Liver (tissue), 9 donors: ENCODE measurements around the gene RHPN2. TPM values are rescaled to one million over a fixed set of nuclear protein-coding genes. Genes with fewer than 3 reads are reported as not detected.

Experiments
- DNase-seq: peaks from one replicate; pipeline ENCODE4 v3.0.0-alpha.2; 2017; ENCODE audit warnings: low spot score
- H3K27ac ChIP-seq, 2 donors: one replicate each; pipeline ENCODE4 v1.7.0; 2013; ENCODE audit warnings: inconsistent platforms in 2 of 2, low read length in 2 of 2, control low read depth in 1 of 2, low read depth in 1 of 2, mild to moderate bottlenecking in 1 of 2
- H3K27me3 ChIP-seq, 4 donors: one replicate each; pipeline versions ENCODE4 v1.6.1 to v1.7.0; 2013; ENCODE audit warnings: low read length in 3 of 4, inconsistent platforms in 1 of 4, mild to moderate bottlenecking in 1 of 4, moderate library complexity in 1 of 4; ENCODE audit not compliant: control insufficient read depth in 4 of 4, insufficient read depth in 4 of 4
- H3K36me3 ChIP-seq, 4 donors: one replicate each; pipeline versions ENCODE4 v1.6.1 to v1.7.0; 2013; ENCODE audit warnings: low read length in 3 of 4, mild to moderate bottlenecking in 3 of 4, low read depth in 1 of 4, moderate library complexity in 1 of 4; ENCODE audit not compliant: control insufficient read depth in 4 of 4, insufficient read depth in 3 of 4
- H3K4me1 ChIP-seq, 4 donors: one replicate each; pipeline versions ENCODE4 v1.6.1 to v1.7.0; 2013; ENCODE audit warnings: low read length in 3 of 4, mild to moderate bottlenecking in 3 of 4, moderate library complexity in 1 of 4; ENCODE audit not compliant: control insufficient read depth in 4 of 4, insufficient read depth in 4 of 4
- H3K4me3 ChIP-seq, 3 donors: one replicate each; pipeline versions ENCODE4 v1.6.1 to v1.7.0; 2013; ENCODE audit warnings: low read length in 3 of 3, control low read depth in 1 of 3, low read depth in 1 of 3, mild to moderate bottlenecking in 1 of 3
- H3K9ac ChIP-seq, 2 donors: one replicate each; pipeline ENCODE4 v1.7.0; 2013; ENCODE audit warnings: low read length in 2 of 2, mild to moderate bottlenecking in 2 of 2, moderate library complexity in 2 of 2, control low read depth in 1 of 2, low read depth in 1 of 2
- H3K9me3 ChIP-seq, 4 donors: one replicate each; pipeline versions ENCODE4 v1.6.1 to v1.7.0; 2013; ENCODE audit warnings: low read length in 3 of 4; ENCODE audit not compliant: control insufficient read depth in 4 of 4
- ATF3 ChIP-seq: IDR thresholded peaks from 2 replicates; pipeline ENCODE4 v1.6.1; 2016; ENCODE audit warnings: antibody characterized with exemption
- CTCF ChIP-seq: fragments of 150-350 bp; IDR thresholded peaks from 2 replicates; pipeline ENCODE4 v1.5.1; 2017; ENCODE audit warnings: improper control_type of control experiment, low read depth, low read length; ENCODE audit not compliant: missing input control
- EGR1 ChIP-seq, 2 donors: IDR thresholded peaks; 2 replicates each; pipeline ENCODE4 v1.6.1; 2016 to 2018; ENCODE audit warnings: antibody characterized with exemption in 2 of 2, low read depth in 2 of 2
- FOXA1 ChIP-seq: IDR thresholded peaks from 2 replicates; pipeline ENCODE4 v1.6.1; 2016; ENCODE audit warnings: antibody characterized with exemption
- FOXA2 ChIP-seq: IDR thresholded peaks from 2 replicates; pipeline ENCODE4 v1.6.1; 2016; ENCODE audit warnings: antibody characterized with exemption
- GABPA ChIP-seq, 2 donors: IDR thresholded peaks in 1 of 2; conservative IDR thresholded peaks in 1 of 2; 2 replicates each; pipeline ENCODE4 v1.6.1; 2016; ENCODE audit warnings: antibody characterized with exemption in 2 of 2, mild to moderate bottlenecking in 1 of 2, moderate library complexity in 1 of 2
- HNF4A ChIP-seq, 2 donors: conservative IDR thresholded peaks; 2 replicates each; pipeline ENCODE4 v1.6.1; 2016; ENCODE audit warnings: antibody characterized with exemption in 2 of 2, mild to moderate bottlenecking in 2 of 2
- HNF4G ChIP-seq: IDR thresholded peaks from 2 replicates; pipeline ENCODE4 v1.6.1; 2016; ENCODE audit warnings: antibody characterized with exemption
- JUND ChIP-seq, 2 donors: IDR thresholded peaks; 2 replicates each; pipeline ENCODE4 v1.6.1; 2016; ENCODE audit warnings: antibody characterized with exemption in 2 of 2
- MAX ChIP-seq: IDR thresholded peaks from 2 replicates; pipeline ENCODE4 v1.6.1; 2016; ENCODE audit warnings: antibody characterized with exemption
- NR2F2 ChIP-seq: IDR thresholded peaks from 2 replicates; pipeline ENCODE4 v1.6.1; 2016; ENCODE audit warnings: antibody characterized with exemption
- RAD21 ChIP-seq, 2 donors: IDR thresholded peaks; 2 replicates each; pipeline ENCODE4 v1.6.1; 2016; ENCODE audit warnings: antibody characterized with exemption in 2 of 2, mild to moderate bottlenecking in 2 of 2
- RXRA ChIP-seq, 2 donors: IDR thresholded peaks; 2 replicates each; pipeline ENCODE4 v1.6.1; 2017 to 2018; ENCODE audit warnings: antibody characterized with exemption in 2 of 2, mild to moderate bottlenecking in 1 of 2
- SP1 ChIP-seq: IDR thresholded peaks from 2 replicates; pipeline ENCODE4 v1.6.1; 2018; ENCODE audit warnings: antibody characterized with exemption, mild to moderate bottlenecking
- TAF1 ChIP-seq: conservative IDR thresholded peaks from 2 replicates; pipeline ENCODE4 v1.6.1; 2016; ENCODE audit warnings: antibody characterized with exemption, mild to moderate bottlenecking
- YY1 ChIP-seq: IDR thresholded peaks from 2 replicates; pipeline ENCODE4 v1.6.1; 2016; ENCODE audit warnings: antibody characterized with exemption, mild to moderate bottlenecking
- WGBS: extraction: QIAGEN DNeasy Blood & Tissue Kit; methylation state at CpG from one replicate; pipeline ENCODE4 v1.1.7; 2013; 5-methylcytosine and 5-hydroxymethylcytosine counted together
- polyA plus RNA-seq, 2 donors: library from polyadenylated mRNA; stranded (reverse) in 1 of 2; unstranded in 1 of 2; fragments of 200-250 nt in 1 of 2; fragments of >200 nt in 1 of 2; fragmentation: Nextera tagmentation in 1 of 2; extraction: Ambion mirVana in 1 of 2; gene quantifications; one replicate each; pipeline versions ENCODE4 v1.2.1 to v1.2.3, GENCODE V29; 2013 to 2015
- total RNA-seq, 2 donors: library from RNA; depleted of rRNA; stranded (reverse); fragments of >200 nt; gene quantifications; one replicate each; pipeline ENCODE4 v1.2.3, GENCODE V29; 2014
- TF ChIP-seq, protein P1 (sequence below): IDR thresholded peaks from 2 replicates; pipeline ENCODE4 v1.6.1; 2016; ENCODE audit warnings: antibody characterized with exemption, mild to moderate bottlenecking
- TF ChIP-seq, protein P2 (sequence below): IDR thresholded peaks from 2 replicates; pipeline ENCODE4 v1.6.1; 2016; ENCODE audit warnings: antibody characterized with exemption
- donor health status: healthy.
- donor health status: healthy.
- donor health status: healthy.
- donor health status: healthy.
- donor health status: healthy.

Gene RHPN2
- total and polyA plus RNA-seq, 4 donors, result 7.6 to 31.5 (median 9.8) TPM

GRCh38 chr19:33094436-33095067, 29.9 kb upstream of the RHPN2 start:
- no peaks in the 10 kb centered on the region for H3K27me3 ChIP-seq
- H3K4me3 ChIP-seq, result no peak overlapping the region
- no peak overlapping the region for H3K9ac ChIP-seq
- H3K36me3 ChIP-seq, result peaks cover 10 to 66% (median 41%) of the 10 kb centered on the region in 4 donors
- no peak overlapping the region for H3K27ac ChIP-seq
- no peaks in the 10 kb centered on the region for H3K4me1 ChIP-seq
- DNase-seq, result no peak
- TF ChIP-seq TAF1, result no peak
- no peak for TF ChIP-seq GABPA (IDR thresholded peaks at IDR 0.05 in 1 of 2, conservative IDR thresholded peaks at IDR 0.05 in 1 of 2)
- no peak for TF ChIP-seq JUND (IDR thresholded peaks at IDR 0.05)
- TF ChIP-seq SP1, result no peak
- WGBS, result 91% methylated on average over 6 of the region's 6 CpGs
- no peaks in the 10 kb centered on the region for H3K9me3 ChIP-seq

DNA sequence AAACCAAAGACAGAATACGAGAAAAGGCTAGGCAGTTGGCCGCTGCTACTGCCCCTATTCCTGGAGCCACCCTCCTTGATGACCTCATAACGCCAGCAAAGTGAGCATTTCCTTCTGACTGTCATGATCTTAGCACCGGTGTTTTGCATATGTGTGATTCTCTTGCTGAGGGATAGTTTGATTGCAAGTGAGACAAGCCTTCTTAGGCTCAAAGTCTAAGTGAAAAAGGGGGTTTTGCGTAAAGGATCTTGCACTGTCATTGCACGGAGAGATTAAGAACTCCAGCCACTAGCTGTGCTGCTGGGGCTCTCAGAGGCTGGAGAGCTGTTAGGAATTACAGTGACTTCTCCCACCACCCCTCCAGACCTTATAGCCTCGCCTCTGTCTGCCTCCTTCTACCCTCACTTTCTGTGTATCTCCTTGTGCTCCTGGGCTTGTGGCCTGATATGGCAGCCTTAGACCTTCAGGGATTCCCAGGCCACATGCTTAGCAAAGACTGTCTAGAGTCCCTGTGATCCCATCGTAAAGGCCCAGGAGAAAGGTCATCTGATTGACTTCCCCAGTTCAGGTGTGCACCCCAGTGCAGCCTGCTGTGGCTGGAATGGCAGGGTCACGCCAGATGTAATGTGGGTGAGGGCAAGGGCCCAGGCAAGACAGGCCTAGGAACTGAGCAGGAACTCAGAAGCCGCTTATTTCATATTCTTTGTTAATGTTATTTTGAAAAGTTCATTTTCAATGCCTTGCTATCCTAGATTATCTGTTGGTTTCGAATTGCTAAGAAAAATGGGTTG, 28.9 kb upstream of the RHPN2 start:
- DNase-seq, result no peak
- Histone ChIP-seq H3K4me3 (no peak overlapping the region), H3K4me1 (no peaks in the 10 kb centered on the region), H3K9ac (no peak overlapping the region), H3K27me3 (no peaks in the 10 kb centered on the region), H3K27ac (no peak overlapping the region), H3K9me3 (no peaks in the 10 kb centered on the region), H3K36me3 (peaks cover 10 to 71% (median 47%) of the 10 kb centered on the region in 4 donors)
- 95% methylated on average over 11 of the region's 11 CpGs for WGBS
- TF ChIP-seq RXRA (IDR thresholded peaks at IDR 0.05) (no peak), EGR1 (IDR thresholded peaks at IDR 0.05; ENCODE audit: low read depth in 2 of 2) (no peak), YY1 (no peak), TAF1 (no peak), GABPA (IDR thresholded peaks at IDR 0.05 in 1 of 2, conservative IDR thresholded peaks at IDR 0.05 in 1 of 2) (no peak), FOXA1 (no peak), HNF4G (no peak), NR2F2 (no peak), HNF4A (conservative IDR thresholded peaks at IDR 0.05) (no peak), SP1 (no peak), MAX (no peak), ATF3 (no peak), RAD21 (IDR thresholded peaks at IDR 0.05) (no peak), FOXA2 (no peak), CTCF (no peak), JUND (IDR thresholded peaks at IDR 0.05) (no peak)
- TF ChIP-seq, protein P1, sequence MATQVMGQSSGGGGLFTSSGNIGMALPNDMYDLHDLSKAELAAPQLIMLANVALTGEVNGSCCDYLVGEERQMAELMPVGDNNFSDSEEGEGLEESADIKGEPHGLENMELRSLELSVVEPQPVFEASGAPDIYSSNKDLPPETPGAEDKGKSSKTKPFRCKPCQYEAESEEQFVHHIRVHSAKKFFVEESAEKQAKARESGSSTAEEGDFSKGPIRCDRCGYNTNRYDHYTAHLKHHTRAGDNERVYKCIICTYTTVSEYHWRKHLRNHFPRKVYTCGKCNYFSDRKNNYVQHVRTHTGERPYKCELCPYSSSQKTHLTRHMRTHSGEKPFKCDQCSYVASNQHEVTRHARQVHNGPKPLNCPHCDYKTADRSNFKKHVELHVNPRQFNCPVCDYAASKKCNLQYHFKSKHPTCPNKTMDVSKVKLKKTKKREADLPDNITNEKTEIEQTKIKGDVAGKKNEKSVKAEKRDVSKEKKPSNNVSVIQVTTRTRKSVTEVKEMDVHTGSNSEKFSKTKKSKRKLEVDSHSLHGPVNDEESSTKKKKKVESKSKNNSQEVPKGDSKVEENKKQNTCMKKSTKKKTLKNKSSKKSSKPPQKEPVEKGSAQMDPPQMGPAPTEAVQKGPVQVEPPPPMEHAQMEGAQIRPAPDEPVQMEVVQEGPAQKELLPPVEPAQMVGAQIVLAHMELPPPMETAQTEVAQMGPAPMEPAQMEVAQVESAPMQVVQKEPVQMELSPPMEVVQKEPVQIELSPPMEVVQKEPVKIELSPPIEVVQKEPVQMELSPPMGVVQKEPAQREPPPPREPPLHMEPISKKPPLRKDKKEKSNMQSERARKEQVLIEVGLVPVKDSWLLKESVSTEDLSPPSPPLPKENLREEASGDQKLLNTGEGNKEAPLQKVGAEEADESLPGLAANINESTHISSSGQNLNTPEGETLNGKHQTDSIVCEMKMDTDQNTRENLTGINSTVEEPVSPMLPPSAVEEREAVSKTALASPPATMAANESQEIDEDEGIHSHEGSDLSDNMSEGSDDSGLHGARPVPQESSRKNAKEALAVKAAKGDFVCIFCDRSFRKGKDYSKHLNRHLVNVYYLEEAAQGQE, result no peak
- TF ChIP-seq, protein P2, sequence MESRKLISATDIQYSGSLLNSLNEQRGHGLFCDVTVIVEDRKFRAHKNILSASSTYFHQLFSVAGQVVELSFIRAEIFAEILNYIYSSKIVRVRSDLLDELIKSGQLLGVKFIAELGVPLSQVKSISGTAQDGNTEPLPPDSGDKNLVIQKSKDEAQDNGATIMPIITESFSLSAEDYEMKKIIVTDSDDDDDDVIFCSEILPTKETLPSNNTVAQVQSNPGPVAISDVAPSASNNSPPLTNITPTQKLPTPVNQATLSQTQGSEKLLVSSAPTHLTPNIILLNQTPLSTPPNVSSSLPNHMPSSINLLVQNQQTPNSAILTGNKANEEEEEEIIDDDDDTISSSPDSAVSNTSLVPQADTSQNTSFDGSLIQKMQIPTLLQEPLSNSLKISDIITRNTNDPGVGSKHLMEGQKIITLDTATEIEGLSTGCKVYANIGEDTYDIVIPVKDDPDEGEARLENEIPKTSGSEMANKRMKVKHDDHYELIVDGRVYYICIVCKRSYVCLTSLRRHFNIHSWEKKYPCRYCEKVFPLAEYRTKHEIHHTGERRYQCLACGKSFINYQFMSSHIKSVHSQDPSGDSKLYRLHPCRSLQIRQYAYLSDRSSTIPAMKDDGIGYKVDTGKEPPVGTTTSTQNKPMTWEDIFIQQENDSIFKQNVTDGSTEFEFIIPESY, result no peak
